Mesenchymal stem cell (in vitro differentiated cells and primary cell): ENCODE data around the gene AUTS2.

ENCODE experiments used
- DNase-seq: peaks from one replicate; pipeline ENCODE4 v3.0.0-alpha.2; 2013
- H2AFZ ChIP-seq: one replicate; pipeline ENCODE4 v1.6.1; 2013; ENCODE audit warnings: low read depth, mild to moderate bottlenecking, control low read depth, inconsistent platforms, low read length, moderate library complexity
- H2AK5ac ChIP-seq: 2 replicates; pipeline ENCODE4 v1.6.1; 2013; ENCODE audit warnings: low read length, moderate library complexity, mild to moderate bottlenecking, inconsistent platforms; ENCODE audit not compliant: severe bottlenecking
- H2BK120ac ChIP-seq: one replicate; pipeline ENCODE4 v1.6.1; 2013; ENCODE audit warnings: low read depth, mild to moderate bottlenecking, inconsistent platforms, low read length, moderate library complexity
- H2BK12ac ChIP-seq, 2 experiments: one replicate each; pipeline ENCODE4 v1.6.1; 2013; ENCODE audit warnings: inconsistent platforms in 2 of 2, low read length in 2 of 2, mild to moderate bottlenecking in 2 of 2, moderate library complexity in 2 of 2, control low read depth in 1 of 2
- H2BK15ac ChIP-seq: one replicate; pipeline ENCODE4 v1.6.1; 2013; ENCODE audit warnings: mild to moderate bottlenecking, low read depth, inconsistent platforms; ENCODE audit not compliant: poor library complexity, severe bottlenecking
- H2BK5ac ChIP-seq: 2 replicates; pipeline ENCODE4 v1.6.1; 2013; ENCODE audit warnings: low read depth, mild to moderate bottlenecking, low read length, control low read depth, inconsistent platforms; ENCODE audit not compliant: poor library complexity, severe bottlenecking
- H3K14ac ChIP-seq, 2 experiments: one replicate each; pipeline ENCODE4 v1.6.1; 2013; ENCODE audit warnings: inconsistent platforms in 2 of 2, low read length in 2 of 2, control low read depth in 1 of 2, mild to moderate bottlenecking in 1 of 2, moderate library complexity in 1 of 2
- H3K18ac ChIP-seq, 2 experiments: one replicate each; pipeline ENCODE4 v1.6.1; 2013; ENCODE audit warnings: inconsistent platforms in 2 of 2, low read length in 2 of 2, control low read depth in 1 of 2, low read depth in 1 of 2, mild to moderate bottlenecking in 1 of 2
- H3K23ac ChIP-seq, 2 experiments: one replicate each; pipeline ENCODE4 v1.6.1; 2013; ENCODE audit warnings: inconsistent platforms in 2 of 2, low read length in 2 of 2, mild to moderate bottlenecking in 2 of 2, moderate library complexity in 2 of 2, control low read depth in 1 of 2
- H3K27ac ChIP-seq: 2 replicates; pipeline ENCODE4 v1.5.1; 2013; ENCODE audit warnings: mild to moderate bottlenecking, moderate library complexity, low read length, control low read depth, inconsistent platforms; ENCODE audit not compliant: poor library complexity, severe bottlenecking
- H3K27me3 ChIP-seq, 2 experiments: 2 replicates each; pipeline versions ENCODE4 v1.6.1 to v1.7.0; 2013; ENCODE audit warnings: low read length in 2 of 2, mild to moderate bottlenecking in 2 of 2, moderate library complexity in 2 of 2, control low read depth in 1 of 2, inconsistent platforms in 1 of 2; ENCODE audit not compliant: control insufficient read depth in 1 of 2, insufficient read depth in 1 of 2
- H3K36me3 ChIP-seq, 2 experiments: 2 replicates each; pipeline versions ENCODE4 v1.6.1 to v1.7.0; 2013; ENCODE audit warnings: low read length in 2 of 2, control low read depth in 1 of 2, inconsistent platforms in 1 of 2, low read depth in 1 of 2, mild to moderate bottlenecking in 1 of 2; ENCODE audit not compliant: insufficient read depth in 2 of 2, control insufficient read depth in 1 of 2
- H3K4ac ChIP-seq, 2 experiments: one replicate each; pipeline ENCODE4 v1.6.1; 2013; ENCODE audit warnings: inconsistent platforms in 2 of 2, low read length in 2 of 2, mild to moderate bottlenecking in 2 of 2, moderate library complexity in 2 of 2, control low read depth in 1 of 2, low read depth in 1 of 2
- H3K4me1 ChIP-seq: 2 replicates; pipeline ENCODE4 v1.6.1; 2013; ENCODE audit warnings: low read depth, low read length, control low read depth; ENCODE audit not compliant: control insufficient read depth, insufficient read depth
- H3K4me2 ChIP-seq: 2 replicates; pipeline ENCODE4 v1.6.1; 2013; ENCODE audit warnings: low read length, mild to moderate bottlenecking, inconsistent platforms; ENCODE audit not compliant: poor library complexity, severe bottlenecking
- H3K4me3 ChIP-seq, 2 experiments: 2 replicates each; pipeline versions ENCODE4 v1.5.1 to v1.7.0; 2013; ENCODE audit warnings: low read length in 2 of 2, mild to moderate bottlenecking in 2 of 2, control low read depth in 1 of 2, low read depth in 1 of 2; ENCODE audit not compliant: insufficient read depth in 1 of 2
- H3K79me1 ChIP-seq: replicated peaks from 2 replicates; pipeline ENCODE4 v1.6.1; 2013; ENCODE audit warnings: mild to moderate bottlenecking, control low read depth, low read length, inconsistent platforms; ENCODE audit not compliant: poor library complexity, severe bottlenecking
- H3K9ac ChIP-seq: 2 replicates; pipeline ENCODE4 v1.7.0; 2013; ENCODE audit warnings: mild to moderate bottlenecking, low read length, moderate library complexity
- H3K9me3 ChIP-seq: 2 replicates; pipeline ENCODE4 v1.7.0; 2013; ENCODE audit warnings: mild to moderate bottlenecking, low read length; ENCODE audit not compliant: control insufficient read depth
- H4K8ac ChIP-seq: one replicate; pipeline ENCODE4 v1.6.1; 2013; ENCODE audit warnings: inconsistent platforms, mild to moderate bottlenecking, low read length, moderate library complexity
- H4K91ac ChIP-seq: one replicate; pipeline ENCODE4 v1.6.1; 2013; ENCODE audit warnings: mild to moderate bottlenecking, low read length, inconsistent platforms
- WGBS: methylation state at CpG from one replicate; pipeline ENCODE4 v1.1.7; 2013; ENCODE audit warnings: mixed read lengths; 5-methylcytosine and 5-hydroxymethylcytosine counted together

The AUTS2 gene

DNA sequence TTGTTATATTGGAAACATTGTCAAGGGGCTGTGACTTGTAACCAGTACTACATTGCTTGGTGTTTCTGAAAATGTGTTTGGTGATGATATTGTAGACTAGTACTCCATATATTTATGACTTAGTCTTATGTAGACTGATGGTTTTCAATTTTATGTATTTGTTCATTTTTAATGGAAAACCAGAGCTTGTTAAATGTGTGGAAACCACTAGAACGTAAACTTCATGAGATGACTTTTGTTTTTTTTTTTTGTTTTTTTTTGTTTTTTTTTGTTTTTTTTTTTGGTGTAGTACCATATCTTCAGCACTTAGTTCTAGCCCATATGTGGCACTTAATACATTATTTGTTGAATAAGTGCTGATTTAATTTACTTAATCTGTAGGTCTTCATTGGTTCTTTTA, 518.6 kb downstream of the AUTS2 start:
- no peak overlapping the region for H2BK5ac ChIP-seq
- H2BK120ac ChIP-seq: no peak overlapping the region
- H3K27ac ChIP-seq: no peak overlapping the region
- no peak overlapping the region for H2AFZ ChIP-seq
- no peak overlapping the region for H4K8ac ChIP-seq
- no peak overlapping the region for H3K9ac ChIP-seq
- H2BK15ac ChIP-seq: no peak overlapping the region
- no peaks in the 10 kb centered on the region for H3K4me1 ChIP-seq
- no peak overlapping the region for H4K91ac ChIP-seq
- H3K4ac ChIP-seq: no peak overlapping the region
- H2BK12ac ChIP-seq: no peak overlapping the region
- no peak for DNase-seq
- no peak overlapping the region for H3K4me3 ChIP-seq
- H3K27me3 ChIP-seq: no peaks in the 10 kb centered on the region
- peaks cover 2% of the 10 kb centered on the region for H3K79me1 ChIP-seq
- H3K36me3 ChIP-seq: peaks cover 0 to 16% of the 10 kb centered on the region in 2 experiments
- no peak overlapping the region for H3K4me2 ChIP-seq
- peaks cover 16% of the 10 kb centered on the region for H3K9me3 ChIP-seq
- H3K18ac ChIP-seq: no peak overlapping the region
- no peak overlapping the region for H2AK5ac ChIP-seq
- no peak overlapping the region for H3K14ac ChIP-seq
- no peak overlapping the region for H3K23ac ChIP-seq
- WGBS: no CpG with 5 or more reads among the region's 1 CpG

- no peak overlapping the region for H3K4me3 ChIP-seq
- H2BK15ac ChIP-seq: no peak overlapping the region
- no peak overlapping the region for H2AK5ac ChIP-seq
- no peak overlapping the region for H4K91ac ChIP-seq
- H3K27ac ChIP-seq: no peak overlapping the region
- no peak overlapping the region for H2BK5ac ChIP-seq
- H3K4me2 ChIP-seq: no peak overlapping the region
- H3K9me3 ChIP-seq: peaks cover 24% of the 10 kb centered on the region
- no peak overlapping the region for H2BK120ac ChIP-seq
- WGBS: no CpG with 5 or more reads among the region's 1 CpG
- H3K9ac ChIP-seq: no peak overlapping the region
- no peak overlapping the region for H3K4ac ChIP-seq
- no peaks in the 10 kb centered on the region for H3K27me3 ChIP-seq
- no peak overlapping the region for H2AFZ ChIP-seq
- H3K23ac ChIP-seq: no peak overlapping the region
- no peaks in the 10 kb centered on the region for H3K4me1 ChIP-seq
- H3K79me1 ChIP-seq: peaks cover 2% of the 10 kb centered on the region
- no peak overlapping the region for H2BK12ac ChIP-seq
- no peak overlapping the region for H3K14ac ChIP-seq
- H3K18ac ChIP-seq: no peak overlapping the region
- H4K8ac ChIP-seq: no peak overlapping the region
- DNase-seq: no peak
- peaks cover 0 to 16% of the 10 kb centered on the region in 2 experiments for H3K36me3 ChIP-seq
Observed at GRCh38 chr7:70120851-70121250, 522.6 kb downstream of the AUTS2 start.

DNA sequence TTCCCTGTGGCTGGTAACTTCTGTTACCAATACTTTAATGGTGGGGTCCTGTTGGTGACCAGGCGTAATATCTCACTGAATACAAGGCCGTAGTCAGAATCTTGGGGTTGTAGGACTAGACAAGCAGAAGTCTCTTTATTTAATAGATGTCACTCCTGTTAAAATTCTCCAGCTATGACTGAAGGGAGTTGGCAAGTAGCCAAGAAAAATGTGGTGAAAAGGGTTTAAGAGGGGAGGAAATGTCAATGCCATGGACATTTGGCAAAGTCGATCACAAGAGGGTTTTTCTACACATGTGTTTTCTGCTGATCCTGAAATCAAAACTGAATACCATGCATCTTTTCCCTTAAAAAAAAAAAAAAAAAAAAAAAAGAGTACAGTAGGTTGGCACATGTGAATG, 533.5 kb downstream of the AUTS2 start:
- no peak overlapping the region for H2BK15ac ChIP-seq
- H3K4me1 ChIP-seq: no peaks in the 10 kb centered on the region
- H3K4me2 ChIP-seq: no peak overlapping the region
- no peak overlapping the region for H3K27ac ChIP-seq
- H3K14ac ChIP-seq: no peak overlapping the region
- no peaks in the 10 kb centered on the region for H3K27me3 ChIP-seq
- no peak overlapping the region for H2BK5ac ChIP-seq
- no peak overlapping the region for H3K23ac ChIP-seq
- no peak overlapping the region for H2BK120ac ChIP-seq
- H4K91ac ChIP-seq: no peak overlapping the region
- no peaks in the 10 kb centered on the region for H3K79me1 ChIP-seq
- no peak overlapping the region for H2BK12ac ChIP-seq
- H3K4me3 ChIP-seq: no peak overlapping the region
- H2AFZ ChIP-seq: no peak overlapping the region
- H3K9me3 ChIP-seq: no peaks in the 10 kb centered on the region
- no peak overlapping the region for H4K8ac ChIP-seq
- WGBS: 94% methylated on average over 2 of the region's 3 CpGs
- no peak overlapping the region for H3K18ac ChIP-seq
- no peak overlapping the region for H3K9ac ChIP-seq
- H3K36me3 ChIP-seq: no peaks in the 10 kb centered on the region
- no peak overlapping the region for H2AK5ac ChIP-seq
- no peak for DNase-seq
- H3K4ac ChIP-seq: no peak overlapping the region

GRCh38 chr7:70132226-70132851, 534.1 kb downstream of the AUTS2 start:
- WGBS: 77% methylated on average over 9 of the region's 11 CpGs

More at GRCh38 chr7:70132226-70132851, 534.1 kb downstream of the AUTS2 start:
- H3K36me3 ChIP-seq: no peaks in the 10 kb centered on the region
- no peak overlapping the region for H2BK12ac ChIP-seq
- no peak overlapping the region for H3K18ac ChIP-seq
- H2AFZ ChIP-seq: no peak overlapping the region
- H3K9ac ChIP-seq: no peak overlapping the region
- no peak overlapping the region for H3K4me2 ChIP-seq
- H3K14ac ChIP-seq: no peak overlapping the region
- no peak overlapping the region for H2BK15ac ChIP-seq
- H3K4ac ChIP-seq: no peak overlapping the region
- H2BK120ac ChIP-seq: no peak overlapping the region
- H3K79me1 ChIP-seq: no peaks in the 10 kb centered on the region
- no peaks in the 10 kb centered on the region for H3K4me1 ChIP-seq
- no peaks in the 10 kb centered on the region for H3K27me3 ChIP-seq
- no peak overlapping the region for H4K8ac ChIP-seq
- H2AK5ac ChIP-seq: no peak overlapping the region
- H3K9me3 ChIP-seq: no peaks in the 10 kb centered on the region
- H2BK5ac ChIP-seq: no peak overlapping the region
- H3K4me3 ChIP-seq: no peak overlapping the region
- no peak overlapping the region for H3K23ac ChIP-seq
- no peak overlapping the region for H4K91ac ChIP-seq
- H3K27ac ChIP-seq: no peak overlapping the region
- DNase-seq: no peak
